Astrocyte (in vitro differentiated cells and primary cell): ENCODE data around the gene GALNT2.

Experiments used
- CTCF ChIP-seq: IDR thresholded peaks from 2 replicates; pipeline ENCODE4 v1.5.1; 2011; ENCODE audit warnings: low read depth, mild to moderate bottlenecking, inconsistent platforms, low read length, moderate library complexity; ENCODE audit not compliant: insufficient read depth
- EZH2 ChIP-seq: IDR thresholded peaks from 2 replicates; pipeline ENCODE4 v1.6.1; 2012; ENCODE audit warnings: mild to moderate bottlenecking, low read length, inconsistent platforms; ENCODE audit not compliant: insufficient read depth

- TF ChIP-seq CTCF: no peak
- TF ChIP-seq EZH2: no peak
Observed at GRCh38 chr1:230230948-230231773, 164.1 kb downstream of the GALNT2 start.
